HG02759 (cell line): ENCODE results near the gene ZNF19.

Source experiments
- ATAC-seq: cut with Tn5 transposase; IDR thresholded peaks from one replicate; pipeline ENCODE4 v1.9.1; 2021; ENCODE audit warnings: mild to moderate bottlenecking, moderate library complexity; ENCODE audit not compliant: unreplicated experiment

The ZNF19 gene

GRCh38 chr16:71443714-71444113 is 45.4 kb downstream of the ZNF19 start:
- no peak for ATAC-seq

- ATAC-seq: no peak
Observed at GRCh38 chr16:71442051-71442440, 47.1 kb downstream of the ZNF19 start, which contains the start of gene TLE7. TLE7 (minus strand) TSS chr16:71442054; CDS start chr16:71433324, 8,730 bp downstream.

GRCh38 chr16:71441348-71442050 is 47.6 kb downstream of the ZNF19 start:
- no peak for ATAC-seq

DNA sequence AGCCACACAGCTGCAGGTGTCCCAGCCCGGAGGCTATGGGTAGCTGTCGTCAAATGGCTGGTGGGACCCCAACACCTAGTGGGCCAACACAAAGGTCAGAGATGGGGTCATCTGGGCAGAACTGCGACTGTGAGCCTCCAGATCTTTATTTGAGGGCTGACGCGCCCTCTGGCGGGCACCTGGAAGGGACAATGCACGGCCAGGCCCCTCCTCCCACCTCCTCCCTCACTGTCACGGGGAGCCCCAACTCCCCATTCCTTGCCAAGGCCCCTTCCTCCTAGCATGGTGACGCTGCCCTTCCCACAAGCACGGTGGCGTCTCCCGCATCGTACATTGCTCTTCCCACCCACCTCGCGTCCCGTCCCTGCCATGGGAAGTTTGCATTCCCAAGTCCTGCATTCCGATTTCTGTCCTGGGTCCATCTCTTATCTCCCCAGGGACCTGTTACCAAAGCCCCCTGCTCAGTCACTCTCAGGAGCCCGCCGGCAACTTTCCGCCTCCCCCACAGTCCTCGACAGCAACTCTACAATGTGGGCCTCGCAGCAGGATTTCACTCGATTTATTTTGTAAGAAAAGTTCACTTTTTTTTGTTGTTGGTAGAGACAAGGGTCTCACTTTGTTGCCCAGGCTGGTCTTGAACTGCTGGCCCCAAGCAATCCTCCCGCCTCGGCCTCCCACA is 48.3 kb downstream of the ZNF19 start:
- ATAC-seq: no peak

DNA sequence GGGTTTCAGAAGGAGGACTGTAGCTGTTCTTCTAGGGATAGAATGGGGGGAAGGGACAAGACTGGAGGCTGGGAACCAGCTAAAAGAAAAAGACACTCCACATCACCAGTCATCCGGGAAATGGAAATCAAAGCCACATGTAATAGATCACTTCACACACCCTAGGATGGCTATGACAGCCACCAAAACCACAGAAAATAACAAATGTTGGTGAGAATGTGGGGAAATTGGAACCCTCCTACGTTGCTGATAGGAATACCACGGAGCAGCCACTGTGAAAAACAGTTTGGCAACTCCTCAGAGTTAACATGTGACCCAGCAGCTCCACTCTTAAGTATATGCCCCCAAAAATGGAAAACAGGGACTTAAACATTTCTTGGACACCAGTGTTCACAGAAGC is 49.6 kb downstream of the ZNF19 start:
- no peak for ATAC-seq

DNA sequence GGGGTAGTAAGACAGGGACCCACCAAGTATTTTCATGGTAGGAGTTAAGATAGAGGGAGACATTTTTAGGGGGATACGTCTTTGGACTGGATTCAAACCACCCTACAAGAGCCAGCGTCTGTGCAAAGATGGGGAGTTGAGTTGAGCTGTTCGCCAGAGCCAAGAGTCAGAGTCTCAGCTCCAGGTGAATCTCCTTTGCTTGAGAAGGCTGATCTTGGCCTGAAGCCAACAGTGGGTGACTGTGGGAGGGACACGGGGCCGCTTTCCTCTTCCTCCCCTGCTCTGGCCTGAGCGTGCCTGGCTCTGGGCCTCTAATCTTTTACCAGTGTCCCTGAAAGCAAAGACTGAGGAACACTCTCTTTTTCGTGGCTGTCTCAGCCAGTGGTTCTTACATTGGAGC is 52.7 kb downstream of the ZNF19 start:
- ATAC-seq: no peak

DNA sequence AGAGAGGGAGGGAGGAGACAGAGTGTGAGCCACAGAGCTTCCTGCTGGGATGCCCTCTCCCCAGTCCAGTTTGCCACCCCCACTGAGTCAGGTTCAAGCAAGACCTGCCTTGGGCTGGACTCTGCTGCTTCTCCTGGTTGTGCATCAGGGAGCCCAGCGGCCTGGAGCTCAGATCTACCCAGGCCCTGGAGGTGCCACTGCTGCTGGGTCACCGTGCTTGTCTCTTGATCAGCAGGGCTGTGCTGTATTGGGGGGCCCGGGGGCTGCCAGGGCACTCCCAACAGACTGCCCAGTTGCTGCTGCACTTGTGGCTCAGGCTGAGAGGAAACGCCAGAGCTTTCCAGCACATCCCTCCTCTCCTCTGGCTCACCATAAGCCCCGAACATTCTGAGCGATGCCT is 56.2 kb downstream of the ZNF19 start:
- ATAC-seq: no peak

DNA sequence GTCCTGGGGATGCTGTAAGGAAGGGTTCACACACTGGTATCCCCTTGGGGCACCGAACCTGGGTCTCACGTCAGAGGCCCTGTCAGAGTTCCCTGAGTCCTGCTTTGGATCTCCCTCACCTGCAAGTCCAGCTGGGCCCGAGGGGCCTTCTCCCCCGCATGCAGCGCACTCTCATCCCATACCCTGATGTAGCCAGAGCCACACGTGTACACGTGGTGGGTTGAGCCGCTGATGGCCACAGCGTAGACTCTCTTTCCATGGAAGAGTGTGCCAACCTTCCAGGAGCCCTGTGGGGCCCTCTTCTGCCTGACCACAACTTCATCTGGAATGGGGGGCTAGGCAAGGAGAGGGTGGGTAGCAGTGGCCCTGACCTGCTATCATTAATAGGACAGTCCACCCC is 57.1 kb downstream of the ZNF19 start:
- ATAC-seq: no peak

- no peak for ATAC-seq
Observed at GRCh38 chr16:71431176-71431575, 57.9 kb downstream of the ZNF19 start.

DNA sequence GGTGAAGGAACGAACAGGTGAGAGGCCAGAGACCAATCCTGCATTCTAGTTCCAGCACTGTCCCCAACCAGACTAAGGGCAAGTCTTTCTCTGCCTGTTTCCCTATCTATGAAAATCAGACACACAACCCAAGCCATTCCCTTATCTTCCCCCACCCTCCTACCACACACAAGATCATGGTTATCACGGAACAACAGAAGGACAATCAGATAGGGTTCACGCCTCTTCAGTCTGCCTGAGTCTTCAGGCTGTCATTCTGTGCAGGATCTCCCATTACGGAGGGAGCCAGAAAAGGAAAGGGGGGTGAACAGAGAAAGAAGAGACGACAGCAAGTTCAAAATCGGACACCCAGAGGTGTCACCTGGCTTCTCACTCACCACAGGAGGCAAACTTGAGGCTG is 58.4 kb downstream of the ZNF19 start:
- no peak for ATAC-seq

DNA sequence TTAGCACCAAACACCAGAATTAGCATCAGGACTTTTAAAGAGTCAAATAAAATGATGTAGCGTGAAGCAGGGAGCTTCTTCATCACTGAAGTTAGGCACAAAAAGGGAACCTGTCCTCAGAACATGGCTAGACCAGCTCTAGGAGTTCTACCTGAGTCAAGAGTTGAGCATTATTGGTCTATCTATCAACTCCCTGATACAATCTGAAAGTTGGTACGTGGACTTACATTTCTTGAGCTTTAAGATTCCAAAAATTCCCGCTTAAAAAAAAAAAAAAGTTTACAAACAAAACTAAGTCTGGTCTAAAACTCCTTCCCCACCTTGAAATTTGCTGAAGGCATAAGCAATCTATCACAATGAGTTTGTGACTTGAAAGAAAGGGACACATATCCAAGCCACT is 59.5 kb downstream of the ZNF19 start:
- ATAC-seq: no peak

DNA sequence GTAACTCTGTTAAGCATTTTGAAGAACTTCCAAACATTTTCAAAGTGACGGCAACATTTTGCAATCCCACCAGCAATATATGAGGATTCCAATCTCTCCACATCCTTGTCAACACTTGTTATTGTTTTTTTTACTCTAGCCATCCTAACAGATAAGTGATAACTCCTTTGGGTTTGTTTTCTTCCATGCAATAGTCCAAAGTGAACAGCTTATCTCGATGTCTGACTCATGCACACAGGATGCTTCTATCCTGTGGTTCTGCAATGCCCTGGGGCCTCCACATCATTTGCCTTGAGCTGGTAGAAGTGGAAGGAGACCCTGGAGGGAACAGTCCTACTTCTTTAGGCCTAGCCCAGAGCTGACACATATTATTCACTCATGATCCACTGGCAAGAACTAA is 60.2 kb downstream of the ZNF19 start:
- no peak for ATAC-seq

- no peak for ATAC-seq
Observed at GRCh38 chr16:71428385-71428784, 60.7 kb downstream of the ZNF19 start.

GRCh38 chr16:71426880-71427615 is 62.1 kb downstream of the ZNF19 start:
- no peak for ATAC-seq

DNA sequence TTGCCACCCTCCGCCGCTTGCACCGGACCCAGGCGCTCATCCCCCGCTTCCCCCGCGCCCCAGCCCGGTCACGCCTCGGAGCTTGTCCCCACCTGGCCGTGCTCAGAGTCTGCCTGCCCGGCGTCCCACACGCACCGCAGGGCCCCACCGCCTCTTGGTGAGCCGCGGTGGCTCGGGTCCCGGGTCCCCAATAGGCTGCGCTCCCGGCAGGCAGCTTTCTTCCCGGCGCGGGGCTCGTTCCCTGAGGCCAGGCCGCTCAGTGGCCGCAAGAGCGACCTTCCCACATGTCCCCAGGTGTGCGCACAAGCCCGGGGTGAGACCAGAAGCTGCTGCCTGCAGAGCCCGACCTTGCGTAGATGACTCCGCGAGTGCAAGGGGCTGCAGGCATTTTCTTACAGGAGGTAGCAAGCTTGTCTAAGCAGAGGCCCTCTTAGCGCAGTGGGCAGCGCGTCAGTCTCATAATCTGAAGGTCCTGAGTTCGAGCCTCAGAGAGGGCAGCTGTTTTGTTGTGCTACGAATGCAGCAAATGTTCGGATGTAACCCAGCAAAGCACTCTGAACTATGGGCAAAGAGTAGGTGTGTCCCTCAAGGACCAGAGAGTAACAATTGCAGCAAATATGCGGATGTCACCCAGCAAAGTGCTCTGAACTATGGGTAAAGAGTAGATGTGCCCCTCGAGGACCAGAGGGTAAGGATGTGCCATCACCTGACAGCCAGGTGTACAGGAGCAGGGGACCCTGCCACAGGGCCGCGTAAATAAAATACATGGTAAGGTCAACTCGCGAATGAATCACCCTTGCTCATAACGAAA is 62.9 kb downstream of the ZNF19 start:
- ATAC-seq: peak; percentile 69

DNA sequence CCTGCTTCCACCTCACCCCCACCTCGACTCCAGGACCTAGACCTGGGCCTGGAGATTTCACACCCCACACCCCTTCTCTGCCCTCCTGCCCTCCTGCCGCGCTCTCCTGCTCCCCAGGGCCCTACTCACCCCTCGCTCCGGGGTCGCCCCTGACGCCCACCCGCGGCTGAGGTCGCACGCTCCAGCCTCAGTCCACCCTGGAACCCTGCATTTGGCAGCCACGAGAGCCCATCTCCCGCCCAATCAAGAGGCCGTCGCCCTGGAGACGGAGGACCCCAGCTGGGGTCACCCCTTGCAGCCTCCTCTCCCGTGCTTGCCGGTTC is 63.4 kb downstream of the ZNF19 start:
- no peak for ATAC-seq

DNA sequence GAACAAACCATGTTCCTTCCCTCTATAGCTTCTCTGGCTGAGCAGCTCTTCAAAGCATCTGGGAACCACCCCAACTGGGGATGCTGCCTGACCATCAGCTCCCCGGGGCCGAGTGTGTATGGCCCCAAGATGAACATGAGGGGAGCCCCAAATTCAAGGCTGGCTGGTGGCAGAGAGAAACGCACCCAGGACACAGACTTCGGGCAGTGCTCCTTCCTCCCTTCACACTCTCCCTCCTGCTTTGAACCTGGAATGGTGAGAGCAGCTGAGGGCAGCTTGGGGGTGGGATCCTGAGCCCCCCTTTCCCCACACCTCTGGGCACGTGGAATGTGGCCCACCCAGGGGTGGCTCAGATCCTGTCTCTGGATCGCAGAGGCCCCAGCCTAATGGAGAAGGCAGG is 64.5 kb downstream of the ZNF19 start:
- ATAC-seq: no peak

DNA sequence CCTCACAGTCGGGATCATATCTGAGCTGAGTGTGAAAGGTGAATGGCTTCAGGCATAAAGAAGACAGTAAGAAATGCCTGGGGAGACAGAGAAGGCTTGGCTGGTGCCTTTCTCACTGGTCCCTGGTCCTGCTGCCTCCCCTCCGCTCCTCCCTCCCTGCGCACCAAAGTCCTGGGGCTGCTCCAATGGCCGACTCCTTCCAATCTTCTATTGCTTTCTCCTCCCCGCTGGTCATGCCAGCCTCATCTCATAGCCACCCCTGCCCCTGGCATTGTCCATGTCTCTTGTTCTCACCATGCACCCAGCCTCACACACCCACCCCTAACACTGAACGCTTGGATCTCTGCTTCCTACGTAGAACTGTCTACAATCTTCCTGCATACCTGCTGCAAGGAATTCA is 65.3 kb downstream of the ZNF19 start:
- no peak for ATAC-seq
